Endothelial cell of umbilical vein (primary cell): ENCODE results near the gene ITGB3BP.

Source experiments
- CTCF ChIP-seq, 2 donors: IDR thresholded peaks; 1 replicate in 1 of 2; 2 replicates in 1 of 2; pipeline ENCODE4 v1.5.1; 2011; ENCODE audit warnings: low read length in 2 of 2, mild to moderate bottlenecking in 2 of 2, moderate library complexity in 2 of 2, control low read depth in 1 of 2, inconsistent platforms in 1 of 2, low read depth in 1 of 2; ENCODE audit not compliant: insufficient read depth in 1 of 2; ENCODE audit errors: extremely low read depth in 1 of 2
- MAX ChIP-seq: IDR thresholded peaks from 2 replicates; pipeline ENCODE4 v1.6.1; 2011; ENCODE audit not compliant: insufficient read depth, insufficient read length
- MYC ChIP-seq: IDR thresholded peaks from one replicate; pipeline ENCODE4 v1.6.1; 2011; ENCODE audit warnings: mild to moderate bottlenecking, low read depth, low read length
- POLR2A ChIP-seq: IDR thresholded peaks from 2 replicates; pipeline ENCODE4 v1.6.1; 2012; ENCODE audit warnings: low read depth, mild to moderate bottlenecking, control low read depth, low read length

GRCh38 chr1:63486629-63487028 lies 36.4 kb downstream of the ITGB3BP start:
- TF ChIP-seq MYC (no peak), MAX (no peak), CTCF (IDR thresholded peaks at IDR 0.05; ENCODE audit: extremely low read depth in 1 of 2, insufficient read depth in 1 of 2, low read depth in 1 of 2, low read length in 2 of 2) (no peak), POLR2A (no peak)
